A549 (cell line): ENCODE results near the gene ANKRD28. TPM values are rescaled to one million over a fixed set of nuclear protein-coding genes. Genes with fewer than 3 reads are reported as not detected.

Source experiments
- ATAC-seq, 2 experiments: fragments of 200-7000 bp in 1 of 2; fragments of >200 bp in 1 of 2; cut with Nextera tagmentation in 1 of 2; cut with Tn5 transposase in 1 of 2; 3 replicates each; pipeline versions ENCODE4 v1.8.0 to v1.9.1; 2018 to 2020; ENCODE audit warnings: mild to moderate bottlenecking in 1 of 2, moderate library complexity in 1 of 2
- CTCF ChIA-PET: fragments of 300-600 bp; sonication (Branson Sonifier 250); formaldehyde crosslinking; extraction: SDS; loops from one replicate; lab custom pipeline; 2021; ENCODE audit warnings: antibody characterized with exemption, inconsistent platforms; lab: Yijun Ruan, JAX
- POLR2A ChIA-PET: fragments of 350-600 bp; formaldehyde crosslinking; extraction: SDS; loops from one replicate; lab custom pipeline; 2021; ENCODE audit warnings: antibody characterized with exemption, inconsistent platforms; lab: Yijun Ruan, JAX
- DNase-seq, 2 experiments: peaks; one replicate each; pipeline versions ENCODE4 v3.0.0 to v3.0.0-alpha.2; 2011 to 2016; ENCODE audit warnings: low read depth in 1 of 2, low spot score in 1 of 2
- FAIRE-seq: peaks from 2 replicates; lab custom pipeline; 2011; peaks lifted over from hg19 to GRCh38; lab: Jason Lieb, UNC
- H3K27ac ChIP-seq, 2 experiments: fragments of >200 bp; sonication (Bioruptor Twin); formaldehyde crosslinking; 3 replicates each; pipeline ENCODE4 v1.5.1; 2016 to 2017
- H3K4me1 ChIP-seq: fragments of >200 bp; sonication (Bioruptor Twin); formaldehyde crosslinking; 3 replicates; pipeline ENCODE4 v1.6.1; 2016
- H3K4me2 ChIP-seq: fragments of >200 bp; sonication (Bioruptor Twin); formaldehyde crosslinking; 3 replicates; pipeline ENCODE4 v1.6.1; 2016
- H3K4me3 ChIP-seq: fragments of >200 bp; sonication (Bioruptor Twin); formaldehyde crosslinking; 3 replicates; pipeline ENCODE4 v1.5.1; 2016
- H3K9me3 ChIP-seq: fragments of >200 bp; sonication (Bioruptor Twin); formaldehyde crosslinking; 3 replicates; pipeline ENCODE4 v1.6.1; 2016
- BHLHE40 ChIP-seq: IDR thresholded peaks from 2 replicates; pipeline ENCODE4 v1.6.1; 2012; ENCODE audit warnings: low read depth, low read length, inconsistent platforms
- FOSB ChIP-seq: fragments of 250-450 bp; sonication (Bioruptor Pico); IDR thresholded peaks from 2 replicates; pipeline ENCODE4 v1.5.0; 2020; ENCODE audit warnings: mild to moderate bottlenecking, moderate library complexity
- GATA3 ChIP-seq: IDR thresholded peaks from 2 replicates; pipeline ENCODE4 v1.6.1; 2012; ENCODE audit warnings: borderline replicate concordance
- HDAC2 ChIP-seq: fragments of 200-600 bp; sonication (generic); IDR thresholded peaks from 2 replicates; pipeline ENCODE4 v1.6.1; 2016
- JUN ChIP-seq, 2 experiments: fragments of >200 bp; sonication (Bioruptor Twin); formaldehyde crosslinking; IDR thresholded peaks; 2 replicates in 1 of 2; 3 replicates in 1 of 2; pipeline ENCODE4 v1.6.1; 2016 to 2017
- JUNB ChIP-seq: fragments of >200 bp; sonication (Bioruptor Twin); formaldehyde crosslinking; IDR thresholded peaks from 2 replicates; pipeline ENCODE4 v1.6.1; 2016
- MAFK ChIP-seq: fragments of 450-650 bp; IDR thresholded peaks from 2 replicates; pipeline ENCODE4 v1.6.1; 2014; ENCODE audit not compliant: partially characterized antibody
- RAD21 ChIP-seq, 2 experiments: fragments of >200 bp in 1 of 2; sonication (Bioruptor Twin) in 1 of 2; formaldehyde crosslinking in 1 of 2; IDR thresholded peaks in 1 of 2; conservative IDR thresholded peaks in 1 of 2; 2 replicates in 1 of 2; 3 replicates in 1 of 2; pipeline ENCODE4 v1.6.1; 2012 to 2018; ENCODE audit warnings: inconsistent platforms in 1 of 2
- RFX5 ChIP-seq: fragments of 450-650 bp; IDR thresholded peaks from 2 replicates; pipeline ENCODE4 v1.7.1; 2014; ENCODE audit warnings: antibody characterized with exemption, mild to moderate bottlenecking, moderate library complexity
- TFCP2L1 ChIP-seq: fragments of 250-450 bp; sonication (Bioruptor Pico); IDR thresholded peaks from 2 replicates; pipeline ENCODE4 v1.5.0; 2021; ENCODE audit warnings: mild to moderate bottlenecking
- ZFP36 ChIP-seq: fragments of 450-650 bp; IDR thresholded peaks from 2 replicates; pipeline ENCODE4 v1.6.1; 2014; ENCODE audit warnings: borderline replicate concordance; ENCODE audit not compliant: partially characterized antibody
- WGBS: methylation state at CpG from one replicate; pipeline ENCODE4 v1.1.6; 2017; ENCODE audit errors: missing lambda C conversion rate; 5-methylcytosine and 5-hydroxymethylcytosine counted together
- polyA plus RNA-seq, 4 experiments: library from polyadenylated mRNA; depleted of rRNA in 3 of 4; stranded (reverse); fragments of >200 nt; fragmentation: RNase III in 1 of 4; extraction: RNeasy Plus Mini Kit Qiagen cat#74134 plus additional on column Dnase treatment in 1 of 4; gene quantifications; 2 replicates in 3 of 4; 3 replicates in 1 of 4; pipeline ENCODE4 v1.2.3, GENCODE V29; 2011 to 2017
- TF ChIP-seq, protein P1 (sequence below): fragments of 150-350 bp; IDR thresholded peaks from 2 replicates; pipeline ENCODE4 v1.6.1; 2014; ENCODE audit warnings: low read depth, mild to moderate bottlenecking, low read length
- TF ChIP-seq, protein P2 (sequence below): fragments of 250-450 bp; sonication (Bioruptor Pico); IDR thresholded peaks from 2 replicates; pipeline ENCODE4 v1.5.0; 2021; ENCODE audit warnings: mild to moderate bottlenecking, moderate library complexity, borderline replicate concordance
- TF ChIP-seq, protein P3 (sequence below): IDR thresholded peaks from 2 replicates; pipeline ENCODE4 v1.6.1; 2012

The ANKRD28 gene
- polyA plus RNA-seq, 2 of the 4 experiments (the other 2 are of a cell fraction), result 29.9 to 72.0 TPM

DNA sequence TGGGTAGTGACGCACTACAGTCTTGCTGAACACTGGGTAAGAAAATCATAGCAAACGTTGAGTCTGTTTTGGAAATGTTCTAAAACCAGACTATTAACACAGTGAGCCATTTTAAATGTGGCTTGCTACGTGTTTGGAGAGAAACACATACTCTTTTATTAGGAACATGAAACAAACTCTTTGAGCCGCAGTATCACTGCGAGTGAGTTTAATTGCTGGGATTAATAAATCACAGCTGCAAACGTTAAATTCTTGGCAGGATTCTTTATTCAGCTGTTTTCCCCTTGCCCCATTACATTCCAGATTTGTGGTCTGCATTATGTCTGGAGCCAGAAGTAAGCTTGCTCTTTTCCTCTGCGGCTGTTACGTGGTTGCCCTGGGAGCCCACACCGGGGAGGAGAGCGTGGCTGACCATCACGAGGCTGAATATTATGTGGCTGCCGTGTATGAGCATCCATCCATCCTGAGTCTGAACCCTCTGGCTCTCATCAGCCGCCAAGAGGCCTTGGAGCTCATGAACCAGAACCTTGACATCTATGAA is 162.6 kb downstream of the ANKRD28 start:
- peaks cover 90% of the 10 kb centered on the region for H3K4me1 ChIP-seq
- DNase-seq (no peak), FAIRE-seq (no peak), ATAC-seq (no peak)
- WGBS, result 92% methylated on average over 13 of the region's 13 CpGs
- no peaks in the 10 kb centered on the region for H3K9me3 ChIP-seq
- no peak for TF ChIP-seq HDAC2
- H3K27ac ChIP-seq, result peak overlapping the region; percentile 75 to 95
- H3K4me2 ChIP-seq, result peak overlapping the region; percentile 64
- CTCF ChIA-PET, result interaction anchor here (0.8 to 4.1 kb wide), 4 partner anchors 10 to 177 kb away, joined by 3 to 25 read pairs (median 4); partner anchors contain the start of genes BTD and HACL1
- H3K4me3 ChIP-seq, result no peak overlapping the region
- POLR2A ChIA-PET, result interaction anchor here (2.2 kb wide), 1 partner anchor 162 kb away, joined by 9 read pairs; the partner anchor contains the start of gene ANKRD28

DNA sequence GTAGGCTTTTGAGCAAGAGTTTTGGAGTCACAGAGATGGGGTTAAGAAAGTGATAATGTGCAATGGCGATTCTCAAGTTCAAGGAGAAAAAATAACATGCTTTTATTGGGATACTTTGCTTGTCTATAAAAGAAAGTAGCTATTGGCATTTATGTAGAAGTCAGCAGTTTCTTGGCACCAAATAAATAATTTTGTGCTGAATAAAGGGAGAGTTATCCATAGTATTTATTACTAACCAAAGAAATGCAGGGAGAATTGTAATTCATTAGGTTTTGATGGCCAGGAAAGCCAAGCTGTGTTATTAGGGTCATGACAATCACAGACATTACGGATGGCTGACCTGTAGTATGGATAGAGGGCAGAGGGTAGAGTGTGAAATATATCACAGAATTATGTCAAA is 163.1 kb downstream of the ANKRD28 start:
- peaks cover 94% of the 10 kb centered on the region for H3K4me1 ChIP-seq
- WGBS, result 85% methylated on average over 2 of the region's 2 CpGs
- ATAC-seq (no peak), DNase-seq (no peak), FAIRE-seq (no peak)
- no peak overlapping the region for H3K4me3 ChIP-seq
- H3K4me2 ChIP-seq, result peak overlapping the region; percentile 64
- no peaks in the 10 kb centered on the region for H3K9me3 ChIP-seq
- peak; percentile 78 for TF ChIP-seq MAFK
- TF ChIP-seq, protein P1, sequence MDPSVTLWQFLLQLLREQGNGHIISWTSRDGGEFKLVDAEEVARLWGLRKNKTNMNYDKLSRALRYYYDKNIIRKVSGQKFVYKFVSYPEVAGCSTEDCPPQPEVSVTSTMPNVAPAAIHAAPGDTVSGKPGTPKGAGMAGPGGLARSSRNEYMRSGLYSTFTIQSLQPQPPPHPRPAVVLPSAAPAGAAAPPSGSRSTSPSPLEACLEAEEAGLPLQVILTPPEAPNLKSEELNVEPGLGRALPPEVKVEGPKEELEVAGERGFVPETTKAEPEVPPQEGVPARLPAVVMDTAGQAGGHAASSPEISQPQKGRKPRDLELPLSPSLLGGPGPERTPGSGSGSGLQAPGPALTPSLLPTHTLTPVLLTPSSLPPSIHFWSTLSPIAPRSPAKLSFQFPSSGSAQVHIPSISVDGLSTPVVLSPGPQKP, result no peak
- TF ChIP-seq JUN (IDR thresholded peaks at IDR 0.05), result no peak
- H3K27ac ChIP-seq, result peak overlapping the region; percentile 75 to 95
- POLR2A ChIA-PET, result interaction anchor here (2.2 kb wide), 1 partner anchor 162 kb away, joined by 9 read pairs; the partner anchor contains the start of gene ANKRD28
- CTCF ChIA-PET, result interaction anchor here (0.8 to 4.1 kb wide), 5 partner anchors 11 to 178 kb away, joined by 3 to 25 read pairs (median 5); partner anchors contain the start of genes BTD and HACL1

DNA sequence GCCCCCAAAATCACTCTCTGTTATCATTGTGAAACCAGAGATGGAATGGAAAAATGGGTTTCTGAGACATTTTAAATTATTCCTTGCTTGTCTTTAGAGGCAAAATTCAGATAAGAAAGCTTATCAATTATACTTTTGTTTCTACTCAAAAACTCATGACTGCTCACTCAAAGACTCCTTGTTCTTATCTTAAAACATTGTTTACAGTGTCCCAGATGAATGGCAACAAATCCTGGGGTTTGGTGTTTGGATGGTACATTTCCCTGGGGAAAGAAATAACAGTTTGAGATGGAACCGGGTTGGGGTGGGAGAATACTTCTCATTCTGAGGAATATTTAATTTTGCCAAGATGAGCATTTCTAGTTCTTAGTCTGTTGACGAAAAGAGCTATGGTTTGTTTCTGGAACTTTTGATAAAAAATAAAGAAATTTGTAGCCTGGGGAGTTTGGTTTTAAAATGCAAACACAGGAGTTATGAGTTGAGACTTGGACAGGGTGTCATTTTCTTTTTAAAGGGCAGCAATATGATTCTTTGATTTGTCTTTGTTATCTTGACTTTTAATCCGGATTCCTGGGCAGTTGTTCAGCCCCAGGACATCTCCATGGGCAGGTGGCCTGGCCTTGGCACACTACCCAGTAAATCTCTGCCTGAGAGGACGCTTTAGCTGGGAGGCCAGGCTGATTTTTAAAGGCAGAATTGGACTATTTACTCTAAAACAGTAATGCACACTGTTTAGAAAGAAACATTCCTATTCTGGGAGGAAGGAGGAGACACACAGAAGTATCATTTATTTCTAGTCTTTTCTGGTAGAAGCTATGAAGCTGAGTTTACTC is 163.8 kb downstream of the ANKRD28 start:
- no peak for FAIRE-seq
- POLR2A ChIA-PET, result interaction anchor here (1.0 to 2.2 kb wide), 2 partner anchors 12 to 163 kb away, joined by 3 to 9 read pairs; partner anchors contain the start of gene ANKRD28
- no peak for ATAC-seq
- peaks cover 91% of the 10 kb centered on the region for H3K4me1 ChIP-seq
- TF ChIP-seq RFX5 (no peak), RAD21 (conservative IDR thresholded peaks at IDR 0.05 in 1 of 2, IDR thresholded peaks at IDR 0.05 in 1 of 2) (peak in 1 of 2 experiments; percentile 2; a peak in 1 of 5 replicates), ZFP36 (no peak), JUNB (no peak), GATA3 (peak; percentile 77)
- TF ChIP-seq, protein P2, sequence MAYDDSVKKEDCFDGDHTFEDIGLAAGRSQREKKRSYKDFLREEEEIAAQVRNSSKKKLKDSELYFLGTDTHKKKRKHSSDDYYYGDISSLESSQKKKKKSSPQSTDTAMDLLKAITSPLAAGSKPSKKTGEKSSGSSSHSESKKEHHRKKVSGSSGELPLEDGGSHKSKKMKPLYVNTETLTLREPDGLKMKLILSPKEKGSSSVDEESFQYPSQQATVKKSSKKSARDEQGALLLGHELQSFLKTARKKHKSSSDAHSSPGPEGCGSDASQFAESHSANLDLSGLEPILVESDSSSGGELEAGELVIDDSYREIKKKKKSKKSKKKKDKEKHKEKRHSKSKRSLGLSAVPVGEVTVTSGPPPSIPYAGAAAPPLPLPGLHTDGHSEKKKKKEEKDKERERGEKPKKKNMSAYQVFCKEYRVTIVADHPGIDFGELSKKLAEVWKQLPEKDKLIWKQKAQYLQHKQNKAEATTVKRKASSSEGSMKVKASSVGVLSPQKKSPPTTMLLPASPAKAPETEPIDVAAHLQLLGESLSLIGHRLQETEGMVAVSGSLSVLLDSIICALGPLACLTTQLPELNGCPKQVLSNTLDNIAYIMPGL, result no peak
- TF ChIP-seq, protein P3, sequence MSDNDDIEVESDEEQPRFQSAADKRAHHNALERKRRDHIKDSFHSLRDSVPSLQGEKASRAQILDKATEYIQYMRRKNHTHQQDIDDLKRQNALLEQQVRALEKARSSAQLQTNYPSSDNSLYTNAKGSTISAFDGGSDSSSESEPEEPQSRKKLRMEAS, result peak; percentile 47; the same call in 1 of the 2 replicates
- TF ChIP-seq, all 56 proteins: peak for 3
- peak overlapping the region; percentile 64 for H3K4me2 ChIP-seq
- H3K4me3 ChIP-seq, result no peak overlapping the region
- peak in 1 of 2 experiments; percentile 34 for DNase-seq
- WGBS, result 8% methylated on average over 4 of the region's 4 CpGs
- CTCF ChIA-PET, result interaction anchor here (0.7 to 4.1 kb wide), 6 partner anchors 11 to 433 kb away, joined by 3 to 25 read pairs (median 4); no protein-coding TSS in a partner anchor
- H3K27ac ChIP-seq, result peak overlapping the region; percentile 75 to 95
- H3K9me3 ChIP-seq, result no peaks in the 10 kb centered on the region

DNA sequence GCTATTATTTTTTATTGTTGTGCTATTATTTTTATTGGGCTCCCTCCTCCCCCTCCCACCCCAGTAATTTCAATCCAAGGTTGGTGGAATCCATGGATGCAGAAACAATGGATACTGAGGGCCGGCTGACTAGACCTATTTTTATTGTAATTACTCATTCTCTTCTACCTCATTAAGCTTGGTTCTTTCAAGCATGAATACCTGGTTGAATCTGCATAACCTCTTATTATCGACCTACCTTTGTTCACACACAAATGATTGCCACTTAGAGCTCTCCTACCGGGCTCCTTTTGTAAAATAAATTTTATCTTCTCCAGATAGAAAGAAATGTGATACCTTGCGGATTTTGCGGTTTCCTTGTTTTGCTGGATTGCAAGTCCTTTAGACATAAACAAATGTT is 164.6 kb downstream of the ANKRD28 start:
- 90% methylated on average over 5 of the region's 5 CpGs for WGBS
- FAIRE-seq (no peak), DNase-seq (no peak), ATAC-seq (no peak)
- H3K27ac ChIP-seq, result peak overlapping the region; percentile 75 to 95
- peak overlapping the region; percentile 64 for H3K4me2 ChIP-seq
- TF ChIP-seq BHLHE40 (no peak), FOSB (CRISPR knock-in tag) (no peak), TFCP2L1 (CRISPR knock-in tag) (no peak)
- no peak overlapping the region for H3K4me3 ChIP-seq
- POLR2A ChIA-PET, result no interaction called here
- CTCF ChIA-PET, result interaction anchor here (0.8 to 4.1 kb wide), 4 partner anchors 12 to 182 kb away, joined by 3 to 25 read pairs (median 10); partner anchors contain the start of genes BTD and HACL1
- peaks cover 84% of the 10 kb centered on the region for H3K4me1 ChIP-seq
- no peaks in the 10 kb centered on the region for H3K9me3 ChIP-seq
